Activated T-cell treated with anti-CD3 and anti-CD28 coated beads, Interleukin-2, amount 50 U/mL, for 48 hours (primary cell): Measurements from ENCODE around the gene CLHC1.

Experiments used
- DNase-seq, 2 experiments: peaks; one replicate each; pipeline ENCODE4 v3.0.0-alpha.2; 2020

CLHC1 gene

GRCh38 chr2:55168221-55169154, 63.6 kb downstream of the CLHC1 start:
- peak in 1 of 2 experiments; percentile 29 for DNase-seq

- no peak for DNase-seq
Measured at GRCh38 chr2:55165626-55166025, 66.5 kb downstream of the CLHC1 start.

GRCh38 chr2:55164534-55165480, 67.3 kb downstream of the CLHC1 start:
- DNase-seq, result no peak

GRCh38 chr2:55163941-55164390, 68.1 kb downstream of the CLHC1 start:
- DNase-seq, result no peak

- DNase-seq, result no peak
Measured at GRCh38 chr2:55163274-55163721, 68.8 kb downstream of the CLHC1 start.

- no peak for DNase-seq
Measured at GRCh38 chr2:55162284-55163006, 69.6 kb downstream of the CLHC1 start.

- no peak for DNase-seq
Measured at GRCh38 chr2:55161295-55162210, 70.5 kb downstream of the CLHC1 start.

- DNase-seq, result no peak
Measured at GRCh38 chr2:55160422-55160821, 71.7 kb downstream of the CLHC1 start.

- no peak for DNase-seq
Measured at GRCh38 chr2:55159752-55160151, 72.3 kb downstream of the CLHC1 start.

GRCh38 chr2:55159037-55159651, 72.9 kb downstream of the CLHC1 start:
- no peak for DNase-seq

GRCh38 chr2:55158111-55158814, 73.8 kb downstream of the CLHC1 start:
- no peak for DNase-seq

- DNase-seq, result no peak
Measured at GRCh38 chr2:55157474-55157884, 74.6 kb downstream of the CLHC1 start.

- no peak for DNase-seq
Measured at GRCh38 chr2:55156984-55157383, 75.1 kb downstream of the CLHC1 start.

- DNase-seq, result no peak
Measured at GRCh38 chr2:55156326-55156725, 75.8 kb downstream of the CLHC1 start.

GRCh38 chr2:55155764-55156281, 76.3 kb downstream of the CLHC1 start:
- DNase-seq, result no peak

GRCh38 chr2:55155206-55155605, 76.9 kb downstream of the CLHC1 start:
- DNase-seq, result no peak

- no peak for DNase-seq
Measured at GRCh38 chr2:55154525-55155030, 77.5 kb downstream of the CLHC1 start.

GRCh38 chr2:55153584-55154299, 78.4 kb downstream of the CLHC1 start:
- no peak for DNase-seq
